Dendritic cell treated with granulocyte-macrophage colony-stimulating factor and Interleukin-4, amounts not matched to agents 40 ng/mL and 50 ng/mL, for 4 days (primary cell): ENCODE data around the gene ERBB4.
"Not testable (repeated sequence)": the region's sequence is repeated elsewhere in the genome, so short reads cannot be mapped to it uniquely, and the experiment has no call there.

Source experiments
- H3K27ac Mint-ChIP-seq: one replicate; pipeline ENCODE4 v1.8.0; 2022; ENCODE audit warnings: mild to moderate bottlenecking, mixed read lengths
- H3K27me3 Mint-ChIP-seq: one replicate; pipeline ENCODE4 v1.8.0; 2022; ENCODE audit warnings: mild to moderate bottlenecking, mixed read lengths
- H3K36me3 Mint-ChIP-seq: one replicate; pipeline ENCODE4 v1.8.0; 2022; ENCODE audit warnings: low read depth, mixed read lengths
- H3K4me1 Mint-ChIP-seq: one replicate; pipeline ENCODE4 v1.8.0; 2022; ENCODE audit warnings: low read depth, mixed read lengths
- H3K4me3 Mint-ChIP-seq: one replicate; pipeline ENCODE4 v1.8.0; 2022; ENCODE audit warnings: mild to moderate bottlenecking, moderate library complexity, mixed read lengths
- H3K9me3 Mint-ChIP-seq: one replicate; pipeline ENCODE4 v1.8.0; 2022; ENCODE audit warnings: mixed read lengths
- intact Hi-C: fragments of 100-400 bp; cut with micrococcal nuclease; formaldehyde crosslinking; loops from one replicate; pipeline ENCODE4 v1.15.0; 2022

The ERBB4 gene

GRCh38 chr2:211654211-211654780, 884.3 kb downstream of the ERBB4 start:
- Mint-ChIP-seq H3K36me3 (no peaks in the 10 kb centered on the region), H3K4me3 (no peak overlapping the region), H3K9me3 (no peaks in the 10 kb centered on the region), H3K27ac (no peak overlapping the region), H3K4me1 (no peaks in the 10 kb centered on the region), H3K27me3 (no peaks in the 10 kb centered on the region)
- intact Hi-C loops: no loop called here

GRCh38 chr2:211652327-211652726, 886.3 kb downstream of the ERBB4 start:
- no peak overlapping the region for H3K27ac Mint-ChIP-seq
- no peaks in the 10 kb centered on the region for H3K27me3 Mint-ChIP-seq
- no peaks in the 10 kb centered on the region for H3K36me3 Mint-ChIP-seq
- no peaks in the 10 kb centered on the region for H3K4me1 Mint-ChIP-seq
- intact Hi-C loops: no loop called here
- no peak overlapping the region for H3K4me3 Mint-ChIP-seq
- H3K9me3 Mint-ChIP-seq: no peaks in the 10 kb centered on the region

- intact Hi-C loops: no loop called here
- Mint-ChIP-seq H3K36me3 (no peaks in the 10 kb centered on the region), H3K27ac (no peak overlapping the region), H3K27me3 (no peaks in the 10 kb centered on the region), H3K4me1 (no peaks in the 10 kb centered on the region), H3K9me3 (no peaks in the 10 kb centered on the region), H3K4me3 (no peak overlapping the region)
These were observed 889.3 kb downstream of the ERBB4 start for GRCh38 chr2:211649331-211649730.

- intact Hi-C loops: no loop called here
- no peaks in the 10 kb centered on the region for H3K27me3 Mint-ChIP-seq
- peaks cover 16% of the 10 kb centered on the region for H3K9me3 Mint-ChIP-seq
- H3K27ac Mint-ChIP-seq: no peak overlapping the region
- no peak overlapping the region for H3K4me3 Mint-ChIP-seq
- H3K36me3 Mint-ChIP-seq: no peaks in the 10 kb centered on the region
- no peaks in the 10 kb centered on the region for H3K4me1 Mint-ChIP-seq
These were observed 907.1 kb downstream of the ERBB4 start for GRCh38 chr2:211631503-211631902.

- H3K4me3 Mint-ChIP-seq: no peak overlapping the region
- no peaks in the 10 kb centered on the region for H3K27me3 Mint-ChIP-seq
- no peak overlapping the region for H3K27ac Mint-ChIP-seq
- no peaks in the 10 kb centered on the region for H3K4me1 Mint-ChIP-seq
- H3K9me3 Mint-ChIP-seq: peaks cover 10% of the 10 kb centered on the region
- intact Hi-C loops: no loop called here
- H3K36me3 Mint-ChIP-seq: no peaks in the 10 kb centered on the region
These were observed 915.5 kb downstream of the ERBB4 start for GRCh38 chr2:211623096-211623495.

GRCh38 chr2:211620986-211621385, 917.6 kb downstream of the ERBB4 start:
- Mint-ChIP-seq H3K4me3 (no peak overlapping the region), H3K36me3 (no peaks in the 10 kb centered on the region), H3K27ac (no peak overlapping the region), H3K9me3 (peaks cover 10% of the 10 kb centered on the region), H3K4me1 (no peaks in the 10 kb centered on the region), H3K27me3 (no peaks in the 10 kb centered on the region)
- intact Hi-C loops: no loop called here

GRCh38 chr2:211617803-211618202, 920.8 kb downstream of the ERBB4 start:
- intact Hi-C loops: no loop called here
- H3K36me3 Mint-ChIP-seq: no peaks in the 10 kb centered on the region
- no peaks in the 10 kb centered on the region for H3K27me3 Mint-ChIP-seq
- H3K4me1 Mint-ChIP-seq: no peaks in the 10 kb centered on the region
- peaks cover 4% of the 10 kb centered on the region for H3K9me3 Mint-ChIP-seq
- H3K4me3 Mint-ChIP-seq: no peak overlapping the region
- no peak overlapping the region for H3K27ac Mint-ChIP-seq

GRCh38 chr2:211611621-211612020, 927.0 kb downstream of the ERBB4 start:
- Mint-ChIP-seq H3K36me3 (no peaks in the 10 kb centered on the region), H3K4me3 (no peak overlapping the region), H3K9me3 (peaks cover 12% of the 10 kb centered on the region), H3K27ac (no peak overlapping the region), H3K4me1 (no peaks in the 10 kb centered on the region), H3K27me3 (no peaks in the 10 kb centered on the region)
- intact Hi-C loops: no loop called here

GRCh38 chr2:211611061-211611518, 927.5 kb downstream of the ERBB4 start:
- no peaks in the 10 kb centered on the region for H3K36me3 Mint-ChIP-seq
- H3K4me1 Mint-ChIP-seq: no peaks in the 10 kb centered on the region
- no peaks in the 10 kb centered on the region for H3K27me3 Mint-ChIP-seq
- H3K9me3 Mint-ChIP-seq: peaks cover 12% of the 10 kb centered on the region
- intact Hi-C loops: no loop called here
- H3K27ac Mint-ChIP-seq: no peak overlapping the region
- no peak overlapping the region for H3K4me3 Mint-ChIP-seq

- Mint-ChIP-seq H3K9me3 (peaks cover 12% of the 10 kb centered on the region), H3K36me3 (no peaks in the 10 kb centered on the region), H3K27ac (no peak overlapping the region), H3K4me1 (no peaks in the 10 kb centered on the region), H3K27me3 (no peaks in the 10 kb centered on the region), H3K4me3 (no peak overlapping the region)
- intact Hi-C loops: no loop called here
These were observed 929.5 kb downstream of the ERBB4 start for GRCh38 chr2:211609127-211609526.

GRCh38 chr2:211599146-211599545, 939.5 kb downstream of the ERBB4 start:
- no peaks in the 10 kb centered on the region for H3K4me1 Mint-ChIP-seq
- no peaks in the 10 kb centered on the region for H3K36me3 Mint-ChIP-seq
- no peaks in the 10 kb centered on the region for H3K27me3 Mint-ChIP-seq
- H3K27ac Mint-ChIP-seq: no peak overlapping the region
- H3K9me3 Mint-ChIP-seq: peaks cover 27% of the 10 kb centered on the region
- intact Hi-C loops: no loop called here
- H3K4me3 Mint-ChIP-seq: no peak overlapping the region

- Mint-ChIP-seq H3K36me3 (no peaks in the 10 kb centered on the region), H3K4me3 (no peak overlapping the region), H3K4me1 (no peaks in the 10 kb centered on the region), H3K27ac (no peak overlapping the region), H3K9me3 (peaks cover 27% of the 10 kb centered on the region), H3K27me3 (no peaks in the 10 kb centered on the region)
- intact Hi-C loops: no loop called here
These were observed 940.4 kb downstream of the ERBB4 start for GRCh38 chr2:211598238-211598637.

- H3K4me1 Mint-ChIP-seq, H3K4me3 Mint-ChIP-seq, H3K9me3 Mint-ChIP-seq, intact Hi-C loops, H3K36me3 Mint-ChIP-seq, H3K27ac Mint-ChIP-seq, H3K27me3 Mint-ChIP-seq: not testable (repeated sequence)
These were observed 946.6 kb downstream of the ERBB4 start for GRCh38 chr2:211592006-211592405.

GRCh38 chr2:211591426-211591825, 947.2 kb downstream of the ERBB4 start:
- peaks cover 9% of the 10 kb centered on the region for H3K9me3 Mint-ChIP-seq
- H3K4me1 Mint-ChIP-seq: no peaks in the 10 kb centered on the region
- no peak overlapping the region for H3K27ac Mint-ChIP-seq
- no peaks in the 10 kb centered on the region for H3K36me3 Mint-ChIP-seq
- intact Hi-C loops: no loop called here
- H3K27me3 Mint-ChIP-seq: no peaks in the 10 kb centered on the region
- H3K4me3 Mint-ChIP-seq: no peak overlapping the region

- H3K27ac Mint-ChIP-seq: no peak overlapping the region
- intact Hi-C loops: no loop called here
- no peaks in the 10 kb centered on the region for H3K4me1 Mint-ChIP-seq
- H3K4me3 Mint-ChIP-seq: no peak overlapping the region
- no peaks in the 10 kb centered on the region for H3K27me3 Mint-ChIP-seq
- no peaks in the 10 kb centered on the region for H3K36me3 Mint-ChIP-seq
- peaks cover 17% of the 10 kb centered on the region for H3K9me3 Mint-ChIP-seq
These were observed 970.2 kb downstream of the ERBB4 start for GRCh38 chr2:211568439-211568838.
